Fibroblast of skin of right quadriceps (primary cell): ENCODE data around the gene AMY2B.
"Not testable (repeated sequence)": the region's sequence is repeated elsewhere in the genome, so short reads cannot be mapped to it uniquely, and the experiment has no call there.

Experiments
- DNase-seq: peaks from one replicate; pipeline ENCODE4 v3.0.0-alpha.2; 2013

The AMY2B gene

GRCh38 chr1:103571289-103571688 lies at the start of gene AMY2B:
AMY2B (plus strand) TSS chr1:103571589; CDS start chr1:103571603, 14 bp downstream.
- DNase-seq, result not testable (repeated sequence)

- no peak for DNase-seq
Measured at GRCh38 chr1:103523346-103523745, 48.0 kb upstream of the AMY2B start.

GRCh38 chr1:103525114-103525606 lies 46.2 kb upstream of the AMY2B start:
- DNase-seq, result peak; percentile 52

GRCh38 chr1:103525607-103526507 lies 45.5 kb upstream of the AMY2B start, which contains the start of gene RNPC3:
RNPC3 (plus strand) TSS chr1:103525699; CDS start chr1:103526071, 372 bp downstream.
- peak; percentile 91 for DNase-seq

- DNase-seq, result no peak
Measured at GRCh38 chr1:103527331-103527730, 44.1 kb upstream of the AMY2B start.

GRCh38 chr1:103529746-103530145 lies 41.6 kb upstream of the AMY2B start:
- peak; percentile 25 for DNase-seq

GRCh38 chr1:103538226-103538625 lies 33.2 kb upstream of the AMY2B start:
- no peak for DNase-seq

GRCh38 chr1:103541431-103541830 lies 30.0 kb upstream of the AMY2B start:
- DNase-seq, result no peak

GRCh38 chr1:103546496-103546895 lies 24.9 kb upstream of the AMY2B start:
- DNase-seq, result no peak

- DNase-seq, result no peak
Measured at GRCh38 chr1:103547840-103548239, 23.5 kb upstream of the AMY2B start.

GRCh38 chr1:103560427-103560826 lies 11.0 kb upstream of the AMY2B start:
- no peak for DNase-seq

- DNase-seq, result not testable (repeated sequence)
Measured at GRCh38 chr1:103561124-103561523, 10.3 kb upstream of the AMY2B start.

GRCh38 chr1:103561643-103562395 lies 9.6 kb upstream of the AMY2B start:
- DNase-seq, result no peak

- DNase-seq, result no peak
Measured at GRCh38 chr1:103563056-103563455, 8.3 kb upstream of the AMY2B start.

- DNase-seq, result no peak
Measured at GRCh38 chr1:103569493-103569892, 1.9 kb upstream of the AMY2B start.

GRCh38 chr1:103576065-103576464 lies 4.7 kb downstream of the AMY2B start:
- DNase-seq, result no peak

GRCh38 chr1:103576784-103577183 lies 5.4 kb downstream of the AMY2B start:
- not testable (repeated sequence) for DNase-seq

GRCh38 chr1:103582464-103582863 lies 11.1 kb downstream of the AMY2B start:
- no peak for DNase-seq

GRCh38 chr1:103583887-103584286 lies 12.5 kb downstream of the AMY2B start:
- DNase-seq, result no peak

GRCh38 chr1:103584537-103584936 lies 13.1 kb downstream of the AMY2B start:
- no peak for DNase-seq

- not testable (repeated sequence) for DNase-seq
Measured at GRCh38 chr1:103602740-103603139, 31.4 kb downstream of the AMY2B start.

GRCh38 chr1:103616362-103616761 lies 45.0 kb downstream of the AMY2B start:
- no peak for DNase-seq

- not testable (repeated sequence) for DNase-seq
Measured at GRCh38 chr1:103616994-103617477, 45.6 kb downstream of the AMY2B start, which contains the start of gene AMY2A. AMY2A (plus strand) TSS chr1:103617427; CDS start chr1:103617441, 14 bp downstream.
